Cerebellar nuclear complex (tissue), 1 donor: ENCODE data around the gene MARCOL.

ENCODE experiments used
- DNase-seq, 2 experiments: peaks; one replicate each; lab custom pipeline; 2025; lab: John Stamatoyannopoulos, UW

MARCOL gene, protein sequence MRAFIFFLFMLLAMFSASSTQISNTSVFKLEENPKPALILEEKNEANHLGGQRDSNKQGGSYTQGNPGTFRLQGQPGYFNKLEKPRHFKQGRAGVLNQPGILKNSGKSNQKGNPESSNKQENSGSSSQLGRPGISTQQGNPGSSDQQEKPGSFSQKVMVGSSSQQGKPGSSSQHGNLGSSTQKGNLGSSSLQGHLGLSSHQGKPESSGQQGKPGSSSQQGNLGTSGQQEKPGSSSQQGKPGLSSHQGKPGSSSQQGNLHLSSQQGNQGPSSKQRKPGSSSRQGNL

DNA sequence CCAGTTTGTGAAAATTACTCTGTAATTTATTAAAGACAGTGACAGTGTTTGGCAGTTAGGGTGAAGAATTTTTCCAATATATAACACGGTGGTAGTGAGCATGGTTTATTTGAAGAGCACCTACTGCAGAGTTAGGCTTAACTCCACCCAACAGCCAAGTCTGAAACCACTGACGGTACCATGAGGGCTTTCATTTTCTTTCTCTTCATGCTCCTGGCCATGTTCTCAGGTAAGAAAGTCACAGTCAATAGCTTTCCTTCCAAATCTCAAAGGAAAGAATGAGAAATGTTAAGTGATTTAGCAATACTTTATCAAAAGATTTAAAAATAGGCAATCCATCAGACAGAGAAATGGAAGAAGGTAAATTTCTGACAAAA lies at the start of gene MARCOL:
Gene MARCOL, plus strand, starts transcription at position 108 of the 377 bp plus-strand sequence. Its CDS starts 73 bp downstream, at position 181.
- DNase-seq, result no peak

DNA sequence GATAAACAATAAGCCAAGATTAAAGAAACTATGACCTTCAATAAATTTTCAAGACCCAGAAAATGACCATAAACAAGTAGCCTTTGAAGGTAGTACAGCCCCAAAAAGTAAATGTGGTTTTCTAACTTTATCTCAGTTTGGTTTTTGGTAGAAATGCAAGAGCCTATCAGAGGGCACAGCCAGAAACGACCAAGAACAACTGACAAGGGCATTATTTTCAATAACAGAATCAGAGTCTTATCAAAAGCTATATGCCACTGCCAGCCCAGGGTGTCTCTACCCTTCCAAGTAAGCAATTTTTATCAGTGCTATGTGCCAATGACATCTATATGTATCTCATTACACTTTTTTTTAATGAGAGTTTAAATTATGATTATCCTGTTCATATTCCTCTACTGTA lies 47.3 kb upstream of the MARCOL start:
- DNase-seq, result no peak

DNA sequence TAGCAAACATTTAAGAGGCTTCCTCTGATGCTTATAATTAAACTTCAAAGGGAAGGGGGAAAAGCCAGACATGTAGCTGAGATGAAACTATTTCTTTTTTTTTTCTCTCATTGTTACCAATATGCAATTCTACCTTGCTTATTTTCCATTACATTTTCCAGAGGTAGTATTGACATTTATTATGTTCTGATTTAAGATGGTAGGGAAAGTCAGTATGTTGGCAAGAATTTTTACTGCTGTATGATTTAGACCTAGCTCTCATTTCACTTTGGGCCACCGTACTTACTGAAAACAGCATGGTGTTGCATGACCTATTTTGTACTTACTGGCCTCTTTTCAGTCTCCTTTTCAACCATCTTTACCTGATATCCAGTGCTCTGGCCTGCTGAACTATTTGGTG lies 45.1 kb upstream of the MARCOL start:
- DNase-seq, result no peak

DNA sequence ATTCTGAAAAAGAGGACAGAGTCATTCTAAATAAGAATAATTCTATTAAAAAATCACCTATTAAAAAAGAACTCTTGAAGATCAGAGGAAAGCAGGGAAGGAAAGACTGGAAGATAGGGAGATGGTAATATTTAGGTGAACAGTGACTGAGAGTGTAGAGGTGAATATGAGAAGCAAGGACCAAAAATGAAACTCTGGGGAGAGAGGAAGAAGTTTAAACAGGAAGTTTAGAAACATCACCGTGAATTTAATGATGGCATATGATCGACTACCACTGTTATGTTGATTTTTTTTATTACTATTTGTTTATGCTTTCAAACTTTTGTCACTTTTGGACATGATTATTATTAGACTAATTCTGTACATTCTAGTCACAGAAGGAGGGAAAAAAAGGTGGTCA lies 37.2 kb upstream of the MARCOL start:
- no peak for DNase-seq

DNA sequence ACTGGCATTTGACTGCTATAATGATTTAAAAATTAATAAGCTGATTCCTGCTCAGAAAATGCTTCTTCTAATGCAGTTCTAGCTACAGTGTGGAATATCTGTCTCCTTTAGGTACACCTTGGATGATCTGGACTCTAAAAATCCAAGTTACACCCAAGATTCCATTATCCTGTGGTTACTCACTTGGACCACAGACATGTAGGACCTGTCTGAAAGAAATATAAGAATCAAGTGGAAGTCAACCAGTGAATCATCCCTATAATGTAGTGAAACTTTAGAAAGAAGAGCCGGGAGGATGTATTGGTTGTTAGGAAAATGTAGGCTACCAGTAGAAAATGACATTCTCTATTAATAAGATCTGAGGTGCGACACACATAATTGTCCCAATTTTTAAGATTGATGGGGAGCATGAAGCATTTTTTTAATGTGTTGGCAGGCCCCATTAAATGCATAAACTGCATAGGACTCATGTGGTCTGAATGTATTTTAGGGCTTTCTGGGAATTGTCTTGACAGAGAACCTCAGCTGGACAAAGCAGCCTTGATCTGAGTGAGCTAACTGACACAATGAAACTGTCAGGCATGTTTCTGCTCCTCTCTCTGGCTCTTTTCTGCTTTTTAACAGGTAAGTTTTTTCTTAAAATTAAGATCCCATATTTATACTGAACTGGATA lies 35.7 kb upstream of the MARCOL start, which contains the start of gene SPINK6:
Gene SPINK6, plus strand, starts transcription at position 512 of the 673 bp plus-strand sequence. Its CDS starts 55 bp downstream, at position 567.
- DNase-seq, result no peak

DNA sequence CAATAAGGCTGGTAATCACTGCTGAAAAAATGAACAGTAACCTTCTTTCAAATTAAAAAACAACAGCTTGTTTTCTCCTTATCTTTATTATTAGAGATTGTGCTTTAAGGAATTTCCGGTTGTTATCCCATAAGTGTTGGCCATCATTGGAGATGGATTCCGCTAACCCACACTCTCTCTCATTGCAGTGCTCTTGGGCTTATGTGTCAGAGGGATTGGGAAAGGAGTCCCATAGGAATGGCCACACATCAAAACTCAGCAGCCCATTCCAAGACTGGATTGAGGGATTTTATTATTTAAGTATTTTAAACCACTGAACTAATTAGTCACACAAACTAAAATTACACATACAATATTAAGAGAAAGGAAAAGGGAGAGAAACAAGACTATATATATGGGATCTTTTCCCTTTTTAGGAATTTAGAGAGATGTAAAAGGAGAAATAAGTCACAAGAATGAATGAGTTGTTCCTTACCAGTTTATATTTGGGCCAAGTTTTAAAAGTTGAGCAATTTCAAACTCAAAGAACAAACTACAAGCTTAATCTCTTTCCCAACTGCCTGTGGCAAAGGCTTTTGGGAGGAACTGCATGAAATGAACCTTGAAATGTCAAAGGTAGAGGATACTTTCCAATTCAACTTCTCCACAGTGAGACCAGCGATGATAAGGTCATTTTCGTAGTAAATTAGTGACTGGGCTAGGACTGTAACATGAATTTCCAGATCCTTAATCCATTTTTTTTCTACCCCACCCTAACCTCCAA lies 33.1 kb upstream of the MARCOL start:
- no peak for DNase-seq

DNA sequence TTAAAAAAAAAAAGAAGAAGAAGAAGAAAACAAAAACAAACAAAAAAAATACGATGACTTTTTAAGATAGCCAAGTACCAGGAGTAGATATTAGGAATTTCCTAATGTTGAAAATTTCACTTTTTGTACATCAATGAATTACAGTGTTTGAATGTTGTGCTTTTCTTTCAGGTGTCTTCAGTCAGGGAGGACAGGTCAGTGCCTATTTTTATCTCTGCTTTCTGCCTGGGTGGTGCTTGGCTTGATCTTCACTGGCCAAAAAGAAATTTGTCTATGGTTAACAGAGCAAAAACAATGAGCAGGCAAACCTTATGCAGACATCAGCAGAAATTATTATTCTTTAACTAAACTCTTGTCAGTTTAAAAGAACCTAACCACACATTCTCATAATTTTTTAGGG lies 32.5 kb upstream of the MARCOL start:
- no peak for DNase-seq

DNA sequence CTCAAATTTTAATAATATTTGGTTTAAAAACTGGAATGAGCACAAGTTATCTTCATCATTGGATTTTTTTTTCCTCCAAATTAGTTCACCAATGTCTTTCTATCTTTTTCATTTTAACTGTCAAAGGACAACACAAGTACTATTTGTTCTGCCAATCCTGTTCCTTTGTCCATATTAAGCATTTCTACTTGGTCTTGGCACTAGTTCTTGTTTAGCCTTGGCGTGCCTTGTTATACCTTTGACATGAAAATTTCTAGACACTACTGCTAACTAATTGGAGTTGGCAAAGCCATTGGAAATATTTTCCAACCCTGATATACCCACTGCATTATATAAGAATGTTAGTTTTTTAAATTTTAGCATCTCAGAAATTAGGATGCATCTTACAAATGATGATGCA lies 31.7 kb upstream of the MARCOL start:
- no peak for DNase-seq

DNA sequence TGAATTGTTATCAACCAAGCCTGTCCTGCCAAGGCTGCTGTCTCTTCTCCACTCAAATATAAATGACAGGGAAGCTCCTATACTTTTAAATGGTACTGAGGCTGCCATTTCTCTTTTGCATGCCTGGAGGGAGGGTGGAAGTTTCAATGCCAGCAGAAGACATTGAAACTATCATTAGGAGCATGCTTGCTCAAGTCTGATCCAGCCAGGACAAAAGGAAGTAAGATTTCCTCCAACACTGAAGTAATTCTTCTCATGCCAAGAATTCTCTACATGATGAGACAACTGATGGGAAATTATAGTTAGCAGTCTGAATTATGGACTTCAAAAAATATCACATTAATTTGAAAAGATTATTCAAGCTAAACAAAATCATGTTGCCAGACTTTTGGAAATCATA lies 30.1 kb upstream of the MARCOL start:
- no peak for DNase-seq

DNA sequence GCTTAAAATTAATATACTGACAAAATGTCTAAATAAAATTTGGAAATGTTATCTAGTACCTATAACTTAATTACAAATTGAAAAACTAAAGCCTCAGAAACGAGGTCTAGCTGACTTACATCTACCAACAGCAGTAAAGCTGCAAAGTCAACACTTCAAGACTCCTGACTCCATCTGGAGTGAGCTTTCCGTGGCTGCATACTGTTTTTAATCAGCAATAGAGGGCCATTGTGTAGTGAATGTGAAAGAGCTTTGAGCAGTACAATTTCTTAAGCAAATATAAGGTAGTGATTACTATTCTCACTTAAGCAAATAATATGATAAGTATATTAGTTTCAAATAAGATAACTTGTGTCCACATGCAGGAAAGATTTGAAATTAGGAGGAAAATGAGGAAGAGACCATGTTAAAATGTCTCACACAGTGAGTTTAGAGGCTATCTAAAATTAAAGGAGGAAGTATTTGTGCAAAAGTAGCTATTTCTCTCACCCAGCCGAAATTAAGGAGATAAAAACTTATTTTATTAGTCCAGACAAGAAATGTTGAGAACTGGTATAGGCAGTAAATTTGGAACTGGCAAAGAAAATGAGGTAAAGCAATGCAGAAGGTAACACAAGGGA lies 29.1 kb upstream of the MARCOL start:
- DNase-seq, result no peak

DNA sequence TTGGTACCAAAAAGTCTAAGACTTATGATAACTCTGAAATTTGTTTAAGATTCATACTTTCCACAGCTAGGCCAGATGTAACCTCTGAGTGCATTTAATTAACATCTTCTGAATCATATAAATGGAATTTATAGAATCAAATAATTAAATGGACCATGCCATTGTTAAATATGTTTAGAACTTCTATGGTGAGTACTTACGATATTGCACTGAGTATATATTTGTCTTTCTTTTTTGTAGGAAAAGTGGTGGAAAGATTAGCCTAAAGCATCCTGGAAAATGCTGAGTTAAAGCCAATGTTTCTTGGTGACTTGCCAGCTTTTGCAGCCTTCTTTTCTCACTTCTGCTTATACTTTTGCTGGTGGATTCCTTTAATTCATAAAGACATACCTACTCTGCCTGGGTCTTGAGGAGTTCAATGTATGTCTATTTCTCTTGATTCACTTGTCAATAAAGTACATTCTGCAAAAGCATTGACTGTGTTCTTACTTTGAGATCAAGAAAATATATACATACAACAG lies 23.6 kb upstream of the MARCOL start:
- DNase-seq, result no peak

DNA sequence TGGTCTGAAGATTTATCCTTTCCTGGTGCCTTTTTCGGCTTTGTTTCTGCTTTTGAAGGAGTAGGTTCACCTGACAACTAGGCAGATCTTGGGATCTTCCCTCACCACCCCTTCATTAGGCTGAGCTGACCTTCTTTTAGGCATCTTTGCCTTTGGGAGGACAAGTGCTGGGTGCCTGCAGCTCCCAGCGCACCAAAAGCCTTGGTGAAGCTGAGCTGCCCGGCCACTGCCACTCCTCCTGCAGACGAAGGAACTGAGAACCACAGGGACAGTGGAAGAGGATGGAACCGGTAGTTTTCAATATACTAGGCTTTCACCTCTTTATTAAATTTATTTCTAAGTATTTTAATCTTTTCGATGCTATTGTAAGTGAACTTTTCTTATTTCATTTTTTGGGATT lies 16.8 kb upstream of the MARCOL start:
- DNase-seq, result no peak

DNA sequence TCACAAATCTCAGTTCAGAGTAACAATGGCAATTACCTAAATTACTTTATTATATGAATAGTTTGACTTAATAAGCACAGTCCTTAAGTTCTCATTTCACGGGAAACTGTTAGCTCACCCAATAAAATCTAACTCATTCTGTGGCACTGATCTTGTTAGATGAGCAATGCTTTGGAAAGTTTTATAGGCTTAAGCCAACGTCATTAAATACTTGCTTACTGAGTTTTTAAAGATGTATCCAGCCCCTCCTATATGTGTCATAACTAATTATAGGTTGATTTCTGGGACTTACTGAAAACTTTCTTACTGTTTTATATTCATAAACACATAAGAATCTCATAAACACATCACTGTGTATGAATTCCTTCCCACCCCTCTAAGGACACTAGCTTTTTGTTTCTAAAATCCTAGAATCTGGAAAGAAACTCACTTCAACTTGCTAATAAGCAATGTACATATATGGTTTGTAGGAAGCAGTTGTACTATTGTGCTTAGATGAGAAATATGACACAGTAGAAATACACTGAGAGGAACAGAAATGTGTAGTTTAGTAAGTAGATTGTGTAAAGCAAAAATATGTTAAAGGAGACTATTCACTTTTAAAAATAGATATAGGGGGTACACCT lies 14.1 kb upstream of the MARCOL start:
- DNase-seq, result no peak

DNA sequence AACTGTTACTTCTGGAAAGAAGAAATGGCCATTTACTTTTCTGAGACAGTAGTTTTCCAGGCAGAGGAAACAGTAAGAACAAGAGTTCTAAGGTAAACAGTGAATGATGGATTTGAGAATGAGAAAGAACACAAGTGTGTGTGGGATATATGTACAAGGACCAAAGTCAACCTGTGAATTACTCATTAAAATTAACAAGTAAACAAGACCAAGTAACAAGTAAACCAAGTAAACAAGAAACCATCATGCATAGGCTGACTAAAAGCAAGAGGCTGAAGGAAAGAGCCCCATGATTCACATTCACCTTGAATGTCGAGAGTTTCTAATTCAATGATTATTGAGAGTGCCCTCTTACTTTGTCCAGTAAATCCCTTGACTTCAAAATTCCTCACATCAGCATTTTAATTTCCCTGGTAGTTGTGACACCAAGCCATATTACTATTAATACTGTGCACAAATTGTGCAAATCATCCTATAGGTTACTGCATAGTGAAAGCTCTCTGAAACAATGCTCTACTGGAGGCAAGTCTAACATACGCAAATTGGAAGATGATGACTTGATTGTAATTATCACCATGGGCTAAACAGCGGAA lies 9.8 kb upstream of the MARCOL start:
- DNase-seq, result no peak

DNA sequence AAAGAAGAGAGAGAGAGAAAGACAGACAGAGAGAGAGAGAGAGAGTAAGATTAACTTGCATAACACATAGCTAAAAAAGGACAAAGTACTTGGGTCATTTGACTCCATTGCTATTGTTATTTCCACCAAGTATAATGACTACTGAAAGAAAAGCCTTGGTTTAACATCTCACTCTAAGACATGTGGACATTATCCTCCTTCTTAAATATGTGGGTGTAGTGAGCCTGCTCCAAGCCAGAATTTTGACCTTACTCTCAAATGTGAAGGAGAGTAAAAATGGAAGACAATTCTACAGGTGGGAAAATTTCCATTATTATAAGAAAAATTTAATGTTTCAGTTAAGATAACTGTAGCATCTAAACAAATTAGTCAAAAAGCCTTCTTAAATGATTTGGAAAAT lies 8.5 kb upstream of the MARCOL start:
- DNase-seq, result no peak

DNA sequence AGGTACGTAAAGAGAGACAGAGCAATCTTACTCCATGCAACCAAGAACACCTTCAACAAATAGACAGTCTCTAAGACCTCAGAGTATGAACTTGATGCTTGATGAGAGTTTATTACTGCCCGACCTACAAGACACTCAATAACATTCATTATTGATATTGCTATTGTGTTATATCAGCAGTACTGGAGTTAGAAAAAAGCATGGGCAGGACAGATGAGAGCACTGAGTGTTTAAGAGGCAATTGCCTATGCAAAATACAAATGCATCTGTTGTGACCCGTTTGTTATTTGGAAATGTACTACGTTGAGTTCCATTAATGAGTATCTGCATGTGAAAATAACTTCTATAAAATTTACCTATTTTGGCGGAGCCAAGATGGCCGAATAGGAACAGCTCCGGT lies 8.1 kb upstream of the MARCOL start:
- no peak for DNase-seq

DNA sequence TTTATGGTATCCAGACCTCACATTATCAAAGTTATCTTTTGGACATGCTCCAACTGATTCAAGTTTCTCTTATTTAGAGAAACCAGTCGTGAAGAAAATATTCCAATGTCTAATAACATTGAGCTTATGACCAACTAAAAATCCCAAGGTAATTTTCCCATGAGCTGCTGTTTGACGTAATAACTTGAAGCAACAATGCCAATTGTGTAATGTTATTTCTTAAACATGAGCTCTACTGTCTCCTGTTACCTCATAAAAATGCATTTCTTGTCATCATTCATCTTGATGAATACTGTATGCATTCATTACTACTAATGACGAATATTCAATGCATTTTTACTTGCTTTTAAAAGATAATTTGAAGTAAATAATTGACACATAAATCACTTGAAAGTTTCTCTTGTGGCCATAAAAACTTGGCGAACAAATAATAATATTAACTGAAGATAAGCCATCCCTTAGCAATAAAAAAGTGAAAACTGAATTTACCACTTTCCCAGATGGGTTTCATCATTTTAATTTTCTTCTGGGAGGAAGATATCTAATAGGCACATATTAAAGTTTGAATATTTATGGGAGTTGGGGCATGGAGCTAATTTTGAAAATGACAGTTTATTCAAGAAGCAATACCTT lies 424 bp upstream of the MARCOL start:
- DNase-seq, result no peak

DNA sequence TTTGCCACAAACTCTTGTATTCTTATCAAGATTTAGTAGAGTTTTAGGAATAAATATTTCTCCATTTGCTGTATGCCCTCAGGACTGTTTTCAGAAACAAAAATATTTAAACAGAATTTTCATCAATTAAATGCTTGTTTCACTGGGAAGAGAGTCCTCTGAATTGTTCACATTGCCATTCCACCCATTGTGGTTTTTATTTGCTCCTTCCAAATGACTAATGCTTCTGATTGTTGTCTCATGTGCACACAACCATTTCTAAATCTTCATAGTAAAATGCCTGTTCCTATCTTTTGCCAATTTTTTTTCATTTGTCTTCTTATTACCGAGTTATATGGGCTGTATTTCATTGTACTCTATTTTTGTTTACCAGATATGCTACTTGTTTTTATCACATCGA lies 10.6 kb downstream of the MARCOL start:
- DNase-seq, result no peak

DNA sequence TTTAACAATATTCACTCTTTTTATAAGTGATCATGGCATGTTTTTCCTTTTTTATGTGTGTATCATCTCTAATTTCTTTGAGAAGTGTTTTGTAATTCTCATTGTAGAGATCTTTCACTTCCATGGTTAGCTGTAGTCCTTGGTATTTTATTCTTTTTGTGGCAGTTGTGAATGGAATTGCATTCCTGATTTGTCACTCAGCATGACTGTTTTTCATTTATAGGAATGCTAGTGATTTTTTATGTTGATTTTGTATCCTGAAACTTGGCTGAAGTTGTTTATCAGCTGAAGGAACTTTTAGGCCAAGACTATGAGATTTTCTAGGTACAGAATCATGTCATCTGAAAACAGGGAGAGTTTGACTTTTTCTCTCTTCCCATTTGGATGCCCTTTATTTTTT lies 17.1 kb downstream of the MARCOL start:
- DNase-seq, result no peak

DNA sequence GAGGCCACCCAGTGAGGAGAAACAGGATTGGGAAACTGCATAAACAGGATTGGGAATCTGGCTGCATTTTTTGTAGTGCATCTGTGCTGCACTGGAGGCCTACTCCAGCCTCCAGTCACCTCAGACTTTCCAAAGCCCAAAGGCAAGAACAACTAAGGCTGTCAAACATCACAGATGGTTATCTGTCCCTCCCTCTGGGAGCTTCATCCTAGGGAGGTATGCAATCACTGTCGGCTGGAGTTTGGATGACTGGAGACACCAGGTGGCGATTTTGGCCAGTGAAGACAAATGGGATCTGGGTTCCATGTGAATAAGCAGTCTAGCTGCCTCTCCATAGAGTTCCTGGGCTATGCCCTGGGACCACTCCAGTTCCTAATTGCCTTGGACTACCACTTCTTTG lies 21.0 kb downstream of the MARCOL start:
- no peak for DNase-seq

DNA sequence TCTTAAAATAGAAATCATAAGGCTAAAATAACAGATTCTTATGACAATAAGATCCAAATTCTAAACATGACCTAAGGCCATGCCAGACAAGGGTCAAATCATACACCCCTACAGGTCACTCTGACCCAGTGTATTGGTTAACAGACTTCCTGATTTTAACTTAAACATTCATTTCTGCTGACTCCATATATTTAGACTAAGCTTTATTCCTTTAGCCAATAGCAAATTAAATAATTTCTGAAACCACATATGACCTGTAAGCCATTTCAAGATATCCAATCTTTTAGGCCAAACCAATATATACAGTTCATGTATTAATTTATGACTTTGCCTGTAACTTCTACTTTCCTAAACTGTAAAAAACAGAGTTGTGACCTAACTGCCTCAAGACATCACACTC lies 22.9 kb downstream of the MARCOL start:
- DNase-seq, result no peak
